H9 (cell line): ENCODE data around the gene ELAPOR2. TPM values are rescaled to one million over a fixed set of nuclear protein-coding genes. Genes with fewer than 3 reads are reported as not detected.

Source experiments
- DNase-seq: peaks from one replicate; pipeline ENCODE4 v3.0.0-alpha.2; 2017
- H2AFZ ChIP-seq: one replicate; pipeline ENCODE4 v1.6.1; 2013; ENCODE audit warnings: mild to moderate bottlenecking, low read length, control low read depth, moderate library complexity
- H2AK5ac ChIP-seq: 2 replicates; pipeline ENCODE4 v1.6.1; 2013; ENCODE audit warnings: low read length, control low read depth, mixed read lengths; ENCODE audit not compliant: insufficient read length
- H2BK120ac ChIP-seq: one replicate; pipeline ENCODE4 v1.6.1; 2013; ENCODE audit warnings: low read depth, mild to moderate bottlenecking, low read length, control low read depth, inconsistent platforms; ENCODE audit not compliant: poor library complexity, severe bottlenecking
- H2BK12ac ChIP-seq: 2 replicates; pipeline ENCODE4 v1.6.1; 2013; ENCODE audit warnings: low read length, control low read depth, mixed read lengths, low read depth; ENCODE audit not compliant: insufficient read length
- H2BK15ac ChIP-seq: 2 replicates; pipeline ENCODE4 v1.6.1; 2013; ENCODE audit warnings: low read depth, low read length, control low read depth
- H2BK20ac ChIP-seq: one replicate; pipeline ENCODE4 v1.6.1; 2013; ENCODE audit warnings: low read depth, mild to moderate bottlenecking, low read length, control low read depth, inconsistent platforms; ENCODE audit not compliant: poor library complexity, severe bottlenecking
- H2BK5ac ChIP-seq: 2 replicates; pipeline ENCODE4 v1.6.1; 2013; ENCODE audit warnings: low read length, control low read depth, mixed read lengths; ENCODE audit not compliant: insufficient read length
- H3K14ac ChIP-seq: 2 replicates; pipeline ENCODE4 v1.6.1; 2013; ENCODE audit warnings: low read length, control low read depth; ENCODE audit not compliant: insufficient read depth
- H3K18ac ChIP-seq: 2 replicates; pipeline ENCODE4 v1.6.1; 2013; ENCODE audit warnings: low read depth, mild to moderate bottlenecking, mixed read lengths, low read length, control low read depth; ENCODE audit not compliant: insufficient read length
- H3K23ac ChIP-seq: 2 replicates; pipeline ENCODE4 v1.6.1; 2013; ENCODE audit warnings: low read length, control low read depth, mixed read lengths, low read depth; ENCODE audit not compliant: insufficient read length
- H3K23me2 ChIP-seq: 2 replicates; pipeline ENCODE4 v1.6.1; 2013; ENCODE audit warnings: low read depth, mild to moderate bottlenecking, mixed read lengths, low read length, control low read depth; ENCODE audit not compliant: insufficient read length, poor library complexity, severe bottlenecking
- H3K27ac ChIP-seq: 2 replicates; pipeline ENCODE4 v1.5.1; 2013; ENCODE audit warnings: low read length, control low read depth, mixed read lengths, low read depth; ENCODE audit not compliant: insufficient read length
- H3K27me3 ChIP-seq: 2 replicates; pipeline ENCODE4 v1.6.1; 2013; ENCODE audit warnings: low read length, control low read depth, inconsistent platforms; ENCODE audit not compliant: insufficient read depth
- H3K4ac ChIP-seq: 2 replicates; pipeline ENCODE4 v1.6.1; 2013; ENCODE audit warnings: low read depth, mild to moderate bottlenecking, control low read depth, inconsistent platforms, low read length, moderate library complexity
- H3K4me1 ChIP-seq: 2 replicates; pipeline ENCODE4 v1.6.1; 2013; ENCODE audit warnings: low read length, control low read depth, inconsistent platforms; ENCODE audit not compliant: insufficient read depth
- H3K4me2 ChIP-seq: 2 replicates; pipeline ENCODE4 v1.6.1; 2013; ENCODE audit warnings: low read length, control low read depth, mixed read lengths; ENCODE audit not compliant: insufficient read length, insufficient read depth
- H3K56ac ChIP-seq: 2 replicates; pipeline ENCODE4 v1.6.1; 2013; ENCODE audit warnings: low read depth, mild to moderate bottlenecking, mixed read lengths, low read length, control low read depth; ENCODE audit not compliant: insufficient read length
- H3K79me1 ChIP-seq: 2 replicates; pipeline ENCODE4 v1.6.1; 2013; ENCODE audit warnings: low read depth, mild to moderate bottlenecking, moderate library complexity, low read length, control low read depth, inconsistent platforms; ENCODE audit not compliant: insufficient read depth, poor library complexity, severe bottlenecking
- H3K79me2 ChIP-seq: 2 replicates; pipeline ENCODE4 v1.6.1; 2013; ENCODE audit warnings: low read length, control low read depth, inconsistent platforms; ENCODE audit not compliant: insufficient read depth
- H3K9ac ChIP-seq: 2 replicates; pipeline ENCODE4 v1.6.1; 2013; ENCODE audit warnings: low read length, control low read depth, mixed read lengths; ENCODE audit not compliant: insufficient read length; ENCODE audit errors: extremely low read depth
- H3K9me3 ChIP-seq: one replicate; pipeline ENCODE4 v1.6.1; 2013; ENCODE audit warnings: low read depth, low read length, inconsistent platforms; ENCODE audit not compliant: control insufficient read depth
- H3T11ph ChIP-seq: one replicate; pipeline ENCODE4 v1.6.1; 2013; ENCODE audit warnings: mild to moderate bottlenecking, low read length, control low read depth, inconsistent platforms
- H4K20me1 ChIP-seq: one replicate; pipeline ENCODE4 v1.6.1; 2013; ENCODE audit not compliant: control insufficient read depth, insufficient read length, insufficient read depth
- H4K5ac ChIP-seq: 2 replicates; pipeline ENCODE4 v1.6.1; 2013; ENCODE audit warnings: low read depth, mild to moderate bottlenecking, mixed read lengths, low read length, control low read depth; ENCODE audit not compliant: insufficient read length
- H4K8ac ChIP-seq: replicated peaks from 2 replicates; pipeline ENCODE4 v1.6.1; 2013; ENCODE audit warnings: low read length, control low read depth, mixed read lengths, low read depth; ENCODE audit not compliant: insufficient read length
- H4K91ac ChIP-seq: 2 replicates; pipeline ENCODE4 v1.6.1; 2013; ENCODE audit warnings: low read depth, mild to moderate bottlenecking, moderate library complexity, mixed read lengths, low read length, control low read depth; ENCODE audit not compliant: insufficient read length
- H3K27ac Mint-ChIP-seq, 3 experiments: 2 replicates in 2 of 3; 3 replicates in 1 of 3; pipeline ENCODE4 v1.8.0; 2020 to 2021; ENCODE audit warnings: mixed read lengths in 3 of 3, mild to moderate bottlenecking in 1 of 3, moderate library complexity in 1 of 3
- H3K27me3 Mint-ChIP-seq: 2 replicates; pipeline ENCODE4 v1.8.0; 2021; ENCODE audit warnings: low read depth, mild to moderate bottlenecking, moderate library complexity, mixed read lengths
- H3K36me3 Mint-ChIP-seq, 3 experiments: 2 replicates in 2 of 3; 3 replicates in 1 of 3; pipeline ENCODE4 v1.8.0; 2020 to 2021; ENCODE audit warnings: low read depth in 3 of 3, mixed read lengths in 3 of 3; ENCODE audit not compliant: insufficient read depth in 1 of 3
- H3K4me1 Mint-ChIP-seq, 2 experiments: 2 replicates each; pipeline ENCODE4 v1.8.0; 2020; ENCODE audit warnings: mixed read lengths in 2 of 2
- H3K4me3 Mint-ChIP-seq, 2 experiments: 2 replicates in 1 of 2; 3 replicates in 1 of 2; pipeline ENCODE4 v1.8.0; 2020 to 2021; ENCODE audit warnings: mild to moderate bottlenecking in 2 of 2, mixed read lengths in 2 of 2, moderate library complexity in 1 of 2
- H3K9me3 Mint-ChIP-seq, 2 experiments: 2 replicates in 1 of 2; 3 replicates in 1 of 2; pipeline ENCODE4 v1.8.0; 2020; ENCODE audit warnings: mild to moderate bottlenecking in 2 of 2, mixed read lengths in 2 of 2, moderate library complexity in 1 of 2
- WGBS: extraction: QIAGEN DNeasy Blood & Tissue Kit; methylation state at CpG from one replicate; pipeline ENCODE4 v1.1.7; 2013; ENCODE audit warnings: missing lambda C conversion rate, low lambda C conversion rate, mixed read lengths; ENCODE audit not compliant: insufficient read length; ENCODE audit errors: extremely low coverage; 5-methylcytosine and 5-hydroxymethylcytosine counted together
- total RNA-seq: library from RNA; stranded (reverse); gene quantifications from 2 replicates; pipeline ENCODE4 v1.2.1, GENCODE V29; 2021
- TF ChIP-seq, protein P1 (sequence below): fragments of 200-600 bp; sonication (generic); conservative IDR thresholded peaks from 3 replicates; pipeline ENCODE4 v1.8.0; 2021; ENCODE audit warnings: antibody characterized with exemption, mild to moderate bottlenecking

Gene ELAPOR2
- total RNA-seq, 1 experiment from 2014 or later: 36.8 TPM

DNA sequence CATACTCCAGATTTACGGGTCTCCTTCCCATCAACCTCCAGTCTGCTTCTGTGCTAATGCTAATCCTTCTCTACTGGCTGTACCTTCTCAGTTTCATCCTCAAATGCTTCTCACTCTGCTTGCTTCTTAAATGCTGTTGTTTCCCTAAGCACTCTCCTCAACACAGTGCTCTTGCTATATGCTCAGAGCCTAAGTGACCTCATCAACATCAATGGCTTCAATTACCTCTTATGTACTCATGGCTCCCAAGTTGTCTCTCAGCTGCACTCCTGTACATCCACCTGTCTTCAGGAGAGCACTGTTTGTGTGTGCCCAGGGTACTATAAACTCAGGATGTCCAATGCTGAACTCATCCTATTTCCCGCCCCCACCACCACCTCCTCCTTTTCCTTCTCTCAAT, 22.5 kb downstream of the ELAPOR2 start:
- H2BK120ac ChIP-seq: no peak overlapping the region
- H3T11ph ChIP-seq: no peak overlapping the region
- H4K91ac ChIP-seq: no peak overlapping the region
- no peak overlapping the region for H3K56ac ChIP-seq
- TF ChIP-seq, protein P1, sequence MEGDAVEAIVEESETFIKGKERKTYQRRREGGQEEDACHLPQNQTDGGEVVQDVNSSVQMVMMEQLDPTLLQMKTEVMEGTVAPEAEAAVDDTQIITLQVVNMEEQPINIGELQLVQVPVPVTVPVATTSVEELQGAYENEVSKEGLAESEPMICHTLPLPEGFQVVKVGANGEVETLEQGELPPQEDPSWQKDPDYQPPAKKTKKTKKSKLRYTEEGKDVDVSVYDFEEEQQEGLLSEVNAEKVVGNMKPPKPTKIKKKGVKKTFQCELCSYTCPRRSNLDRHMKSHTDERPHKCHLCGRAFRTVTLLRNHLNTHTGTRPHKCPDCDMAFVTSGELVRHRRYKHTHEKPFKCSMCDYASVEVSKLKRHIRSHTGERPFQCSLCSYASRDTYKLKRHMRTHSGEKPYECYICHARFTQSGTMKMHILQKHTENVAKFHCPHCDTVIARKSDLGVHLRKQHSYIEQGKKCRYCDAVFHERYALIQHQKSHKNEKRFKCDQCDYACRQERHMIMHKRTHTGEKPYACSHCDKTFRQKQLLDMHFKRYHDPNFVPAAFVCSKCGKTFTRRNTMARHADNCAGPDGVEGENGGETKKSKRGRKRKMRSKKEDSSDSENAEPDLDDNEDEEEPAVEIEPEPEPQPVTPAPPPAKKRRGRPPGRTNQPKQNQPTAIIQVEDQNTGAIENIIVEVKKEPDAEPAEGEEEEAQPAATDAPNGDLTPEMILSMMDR: no peak
- H4K8ac ChIP-seq: no peak overlapping the region
- H2BK5ac ChIP-seq: no peak overlapping the region
- no peak overlapping the region for H3K4me3 Mint-ChIP-seq
- peaks cover 25 to 30% of the 10 kb centered on the region in 2 experiments for H3K4me1 Mint-ChIP-seq
- H3K27ac Mint-ChIP-seq: no peak overlapping the region; a peak in 2 of 7 replicates
- H3K14ac ChIP-seq: no peak overlapping the region
- no peaks in the 10 kb centered on the region; the same call in 1 of the 2 replicates for H3K27me3 Mint-ChIP-seq
- WGBS: 100% methylated on average over 1 of the region's 2 CpGs
- H2BK12ac ChIP-seq: no peak overlapping the region
- H3K23me2 ChIP-seq: no peaks in the 10 kb centered on the region
- no peak overlapping the region for H3K9ac ChIP-seq
- no peak overlapping the region for H2AFZ ChIP-seq
- DNase-seq: no peak
- H3K36me3 Mint-ChIP-seq: peaks cover 0 to 8% (median 0%) of the 10 kb centered on the region in 3 experiments; a peak in 3 of 7 replicates
- no peaks in the 10 kb centered on the region for H3K27me3 ChIP-seq
- no peak overlapping the region for H3K18ac ChIP-seq
- peaks cover 7% of the 10 kb centered on the region for H3K79me1 ChIP-seq
- no peak overlapping the region for H3K27ac ChIP-seq
- no peak overlapping the region for H3K23ac ChIP-seq
- no peaks in the 10 kb centered on the region; the same call in 1 of the 2 replicates for H3K4me1 ChIP-seq
- H4K20me1 ChIP-seq: no peaks in the 10 kb centered on the region
- no peak overlapping the region for H2AK5ac ChIP-seq
- peaks cover 4 to 11% of the 10 kb centered on the region in 2 experiments; a peak in 4 of 5 replicates for H3K9me3 Mint-ChIP-seq
- no peak overlapping the region for H2BK20ac ChIP-seq
- H3K9me3 ChIP-seq: no peaks in the 10 kb centered on the region
- H3K4me2 ChIP-seq: no peak overlapping the region
- H2BK15ac ChIP-seq: no peak overlapping the region
- H4K5ac ChIP-seq: no peak overlapping the region
- no peak overlapping the region for H3K4ac ChIP-seq
- H3K79me2 ChIP-seq: peaks cover 26% of the 10 kb centered on the region; the same call in 1 of the 2 replicates
